Stimulated activated CD4-positive, alpha-beta T cell treated with anti-CD3 and anti-CD28 coated beads, Interleukin-15, amount 100 ng/mL, for 1 hour (primary cell): Measurements from ENCODE around the gene RTN4IP1.
"Not testable (repeated sequence)": the region's sequence is repeated elsewhere in the genome, so short reads cannot be mapped to it uniquely, and the experiment has no call there.

ENCODE experiments used
- DNase-seq, 2 donors: peaks; one replicate each; pipeline ENCODE4 v3.0.0-alpha.2; 2020; ENCODE audit warnings: low read depth in 1 of 2, low spot score in 1 of 2

Gene RTN4IP1

DNA sequence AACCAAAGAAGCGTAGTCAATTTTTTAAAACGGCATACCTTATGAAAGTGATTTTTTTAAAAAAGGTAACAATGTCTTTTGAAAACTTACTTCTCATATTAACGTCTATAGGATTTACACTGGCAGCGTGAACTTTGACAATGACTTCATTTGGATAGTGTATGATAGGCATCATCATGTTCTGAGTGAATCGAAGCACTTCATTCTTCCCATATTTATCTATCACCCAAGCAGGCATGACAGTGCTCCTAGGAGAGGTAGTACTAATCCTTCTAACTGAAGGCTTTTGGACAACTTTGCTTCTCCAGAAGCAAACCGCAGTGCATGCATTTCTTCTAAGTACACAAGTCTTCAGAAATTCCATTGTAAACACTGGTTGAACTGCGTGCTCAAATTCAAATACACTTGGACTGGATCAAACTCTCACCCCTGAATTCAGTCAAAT, 618 bp downstream of the RTN4IP1 start:
- DNase-seq, result no peak

GRCh38 chr6:106627760-106628159, 1.5 kb downstream of the RTN4IP1 start:
- not testable (repeated sequence) for DNase-seq

- no peak for DNase-seq
Measured at GRCh38 chr6:106626485-106626884, 2.8 kb downstream of the RTN4IP1 start.

DNA sequence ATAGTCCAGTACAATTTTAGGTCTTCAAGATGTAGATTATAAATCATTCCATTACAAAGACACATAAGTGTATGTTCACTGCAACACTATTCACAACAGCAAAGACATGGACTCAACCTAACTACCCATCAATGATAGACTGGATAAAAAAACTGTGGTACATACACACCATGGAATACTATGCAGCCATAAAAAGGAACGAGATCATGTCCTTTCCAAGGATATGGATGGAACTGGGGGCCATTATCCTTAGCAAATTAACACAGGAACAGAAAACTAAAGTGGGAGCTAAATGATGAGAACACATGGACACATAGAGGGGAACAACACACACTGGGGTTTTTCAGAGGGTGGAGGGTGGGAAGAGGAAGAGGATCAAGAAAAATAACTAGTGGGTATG, 6.3 kb downstream of the RTN4IP1 start:
- no peak for DNase-seq

DNA sequence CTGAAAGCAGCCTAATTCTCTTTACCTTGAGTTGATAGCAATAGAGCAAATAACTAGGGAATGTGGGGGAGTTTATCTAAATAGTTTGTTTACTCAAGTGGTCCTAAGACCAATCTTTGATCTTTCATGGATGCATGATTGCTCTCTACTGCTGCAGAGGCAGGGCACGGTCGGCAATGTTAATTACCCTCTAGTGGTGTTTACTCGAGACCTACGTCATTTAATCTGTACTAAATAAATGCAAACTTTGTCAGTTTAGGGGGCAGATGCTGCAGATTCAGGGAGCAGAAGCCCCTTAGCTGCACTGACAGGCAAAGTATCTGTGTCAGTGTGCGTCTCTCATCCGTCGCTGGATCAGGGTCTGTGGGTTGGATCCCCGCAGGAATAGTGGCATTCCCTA, 6.9 kb downstream of the RTN4IP1 start:
- DNase-seq, result no peak

DNA sequence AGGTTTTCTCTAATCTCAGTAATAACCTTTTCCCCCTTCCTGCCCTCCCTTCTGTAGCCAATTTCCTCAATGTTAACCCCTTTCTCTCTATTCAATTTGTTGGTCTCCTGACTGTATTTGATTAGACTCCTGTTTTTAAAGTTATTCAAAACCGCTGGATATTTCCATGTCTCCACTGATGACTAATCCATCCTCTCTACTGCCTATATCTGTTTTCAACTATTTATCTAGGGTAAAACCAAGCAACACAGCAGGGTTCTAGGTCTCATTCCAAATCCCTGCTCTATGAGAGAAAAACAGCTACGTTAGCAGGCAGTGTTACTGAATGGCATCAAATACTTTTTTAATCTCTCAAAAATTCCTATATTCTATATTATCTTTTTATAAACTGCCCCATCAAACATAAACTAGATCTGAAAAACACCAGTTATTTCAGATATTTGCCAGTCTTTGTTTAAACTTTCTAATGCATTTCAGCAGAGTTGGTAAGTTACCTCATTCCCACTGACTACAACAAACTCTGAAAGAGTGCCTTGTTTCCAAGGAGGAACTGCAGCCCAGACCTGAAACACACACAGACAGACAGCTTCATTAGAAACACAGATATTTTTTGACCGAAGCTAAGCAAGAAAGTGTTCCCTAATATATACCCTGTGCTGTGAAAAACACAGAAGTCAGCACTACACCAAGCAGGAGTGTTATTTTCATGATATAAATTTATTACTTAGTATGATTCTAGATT, 8.2 kb downstream of the RTN4IP1 start:
- DNase-seq, result no peak

DNA sequence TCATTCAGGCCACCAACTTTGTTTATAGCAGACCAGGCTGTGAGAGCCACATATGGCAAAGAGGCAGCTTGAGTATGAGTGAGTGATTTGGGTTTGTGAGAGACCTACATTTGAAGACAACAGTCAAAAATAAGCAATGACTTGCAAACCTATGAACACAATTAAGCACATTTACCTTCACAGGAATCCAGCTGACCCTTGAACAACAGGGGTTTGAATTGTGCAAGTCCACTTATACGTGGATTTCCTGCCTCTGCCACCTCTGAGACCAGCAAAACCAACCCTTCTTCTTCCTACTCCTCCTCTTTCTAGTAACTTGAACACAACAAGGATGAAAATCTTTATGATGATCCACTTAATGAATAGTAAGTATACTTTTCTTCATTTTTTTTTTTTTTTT, 10.1 kb downstream of the RTN4IP1 start:
- DNase-seq, result no peak

GRCh38 chr6:106618324-106618723, 11.0 kb downstream of the RTN4IP1 start:
- no peak for DNase-seq

DNA sequence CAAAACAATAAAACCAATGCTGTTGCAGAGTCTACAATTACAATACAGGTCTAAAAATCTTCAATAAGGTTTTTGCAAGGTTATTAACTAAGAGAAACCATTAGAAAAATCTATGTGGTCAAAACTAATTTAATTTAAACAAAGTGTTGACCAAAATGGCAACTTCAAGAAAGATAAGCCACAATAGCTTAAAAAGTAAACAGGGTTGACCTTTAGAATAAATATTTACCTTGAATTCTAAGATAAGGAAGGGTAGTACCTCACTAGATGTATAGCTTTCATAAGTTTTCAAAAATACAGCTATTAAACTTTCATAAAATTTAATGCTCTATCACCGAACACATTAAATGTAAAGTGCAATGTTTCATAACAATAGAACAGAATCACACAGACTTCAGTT, 11.4 kb downstream of the RTN4IP1 start:
- DNase-seq, result no peak

- DNase-seq, result no peak
Measured at GRCh38 chr6:106617302-106617701, 12.0 kb downstream of the RTN4IP1 start.

- no peak for DNase-seq
Measured at GRCh38 chr6:106614592-106615257, 14.6 kb downstream of the RTN4IP1 start.

GRCh38 chr6:106614166-106614565, 15.1 kb downstream of the RTN4IP1 start:
- DNase-seq, result no peak

DNA sequence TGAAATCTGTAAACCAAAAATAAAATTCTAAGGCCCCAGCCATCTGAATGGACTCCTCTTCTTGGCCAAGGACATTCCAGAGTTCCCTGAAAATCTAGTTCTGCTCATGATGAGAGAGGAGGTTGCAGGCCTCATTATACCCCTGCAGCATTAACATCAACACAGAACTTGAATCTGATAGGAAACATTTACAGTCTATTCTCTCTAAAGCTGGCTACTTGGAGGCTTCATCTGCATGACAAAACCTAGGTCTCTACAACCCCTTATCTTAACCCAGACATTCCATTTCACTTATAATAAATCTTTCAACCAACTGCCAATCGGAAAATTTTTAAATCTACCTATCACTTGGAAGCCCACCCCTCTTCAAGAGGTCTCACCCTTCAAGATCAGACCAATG, 15.7 kb downstream of the RTN4IP1 start:
- DNase-seq, result no peak

- no peak for DNase-seq
Measured at GRCh38 chr6:106612671-106613416, 16.5 kb downstream of the RTN4IP1 start.

DNA sequence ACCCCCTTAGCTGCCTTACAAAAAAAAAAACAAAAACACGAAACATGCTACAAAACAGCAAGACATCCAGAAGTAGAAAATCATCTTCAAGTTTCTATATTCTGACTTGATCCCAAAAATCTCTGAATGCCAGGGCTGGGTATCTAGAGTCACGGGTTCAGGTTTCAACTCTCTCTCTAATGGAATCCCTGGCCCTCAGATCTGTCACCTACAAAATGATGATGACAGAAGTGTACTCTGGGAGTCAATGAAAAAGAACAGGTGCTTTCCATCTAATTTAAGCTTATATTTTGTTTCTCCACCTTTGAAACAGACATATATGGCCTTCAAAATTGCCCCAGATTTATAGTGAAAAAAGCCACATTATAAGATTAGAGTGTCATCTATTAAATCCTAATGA, 18.3 kb downstream of the RTN4IP1 start:
- no peak for DNase-seq

- DNase-seq, result no peak
Measured at GRCh38 chr6:106609699-106610098, 19.6 kb downstream of the RTN4IP1 start.

- no peak for DNase-seq
Measured at GRCh38 chr6:106608080-106608668, 21.1 kb downstream of the RTN4IP1 start.

DNA sequence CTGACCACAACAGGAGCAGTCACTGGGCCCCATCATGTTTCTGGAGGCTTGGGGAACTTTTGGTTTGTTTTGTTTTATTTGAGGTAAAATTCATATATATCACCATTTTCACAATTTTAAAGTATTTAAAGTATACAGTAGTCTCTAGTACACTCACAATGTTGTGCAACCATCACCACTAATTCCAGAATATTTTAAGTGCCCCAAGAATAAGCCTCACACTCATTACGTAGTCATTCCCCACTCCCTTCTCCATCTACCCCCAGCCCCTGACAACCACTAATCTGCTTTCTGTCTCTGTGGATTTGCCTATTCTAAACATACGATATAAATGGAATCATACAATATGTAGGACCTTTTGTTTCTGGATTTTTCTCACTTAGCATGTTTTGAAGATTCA, 29.0 kb downstream of the RTN4IP1 start:
- DNase-seq, result no peak

DNA sequence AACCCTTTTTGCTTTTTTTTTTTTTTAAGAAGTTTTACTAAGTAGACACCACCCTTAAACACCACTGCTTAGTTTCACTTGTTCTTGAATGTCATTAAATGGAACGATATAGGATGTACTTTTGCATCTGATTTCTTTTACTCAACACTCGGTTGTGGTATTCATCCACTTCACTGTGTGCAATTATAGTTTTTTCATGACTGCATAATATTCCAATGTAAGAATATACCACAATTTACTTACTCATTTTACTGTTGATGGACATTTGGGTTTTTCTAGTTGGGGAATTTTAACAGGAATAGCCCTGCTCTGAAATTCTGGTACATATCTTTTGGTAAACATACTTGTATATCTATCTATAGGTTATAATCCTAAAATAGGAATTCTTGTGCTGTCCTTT, 29.9 kb downstream of the RTN4IP1 start:
- no peak for DNase-seq

DNA sequence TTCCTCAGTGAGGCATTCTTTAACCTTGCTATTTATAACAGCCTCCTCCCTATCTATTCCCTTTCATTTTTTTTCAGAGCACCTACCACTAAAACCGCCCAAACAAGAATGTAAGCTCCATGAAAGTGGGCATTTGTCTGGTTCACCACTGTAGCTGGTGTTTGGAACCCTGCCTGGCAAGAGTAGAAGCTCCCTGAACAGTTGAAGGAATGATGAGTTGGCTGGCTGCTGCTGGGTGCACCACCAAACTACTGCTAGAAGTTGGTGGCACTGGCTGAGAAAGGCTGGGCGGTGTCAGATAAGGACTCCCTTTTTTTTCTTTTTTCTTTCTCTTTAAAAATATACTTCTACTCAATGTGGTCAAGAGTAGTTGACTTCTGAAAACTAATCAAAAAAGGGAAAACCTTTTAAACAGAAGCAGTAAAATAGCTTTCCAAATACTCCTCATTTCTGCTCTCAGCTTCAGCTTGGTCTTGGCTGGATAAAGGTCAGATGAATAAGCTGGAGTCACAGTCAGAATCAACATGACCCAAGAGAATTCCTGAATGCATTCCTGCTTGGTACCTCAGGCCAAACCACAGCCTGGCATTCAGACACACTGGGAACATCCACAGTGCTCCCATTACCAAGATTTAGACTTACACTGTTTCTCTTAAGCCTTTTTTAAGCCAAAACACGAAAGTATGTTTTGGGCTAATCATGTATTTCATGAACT, 38.0 kb downstream of the RTN4IP1 start:
- no peak for DNase-seq

GRCh38 chr6:106588937-106589336, 40.4 kb downstream of the RTN4IP1 start:
- not testable (repeated sequence) for DNase-seq
